ENCODE measurements around the gene HNRNPF. TPM values are rescaled to one million over a fixed set of nuclear protein-coding genes. Genes with fewer than 3 reads are reported as not detected.
"Not testable (repeated sequence)": the region's sequence is repeated elsewhere in the genome, so short reads cannot be mapped to it uniquely, and the experiment has no call there.

HNRNPF gene
- total RNA-seq, 1 donor from 2014 or later: 167 TPM

DNA sequence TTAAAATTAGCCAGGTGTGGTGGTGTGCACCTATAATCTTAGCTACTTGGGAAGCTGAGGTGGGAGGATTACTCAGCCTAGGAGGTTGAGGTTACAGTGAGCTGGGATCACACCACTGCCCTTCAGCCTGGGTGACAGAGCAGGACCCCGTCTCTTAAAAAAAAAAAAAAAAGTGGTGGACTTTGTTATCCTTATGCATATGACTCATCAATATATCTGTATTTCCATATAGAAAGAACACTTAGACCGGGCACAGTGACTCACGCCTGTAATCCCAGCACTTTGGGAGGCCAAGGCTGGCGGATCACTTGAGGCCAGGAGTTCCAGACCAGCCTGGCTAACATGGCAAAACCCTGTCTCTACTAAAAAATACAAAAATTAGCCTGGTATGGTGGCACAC is 13.0 kb upstream of the HNRNPF start:
- not testable (repeated sequence) for DNase-seq (ENCODE audit: low read depth in 2 of 2)

DNA sequence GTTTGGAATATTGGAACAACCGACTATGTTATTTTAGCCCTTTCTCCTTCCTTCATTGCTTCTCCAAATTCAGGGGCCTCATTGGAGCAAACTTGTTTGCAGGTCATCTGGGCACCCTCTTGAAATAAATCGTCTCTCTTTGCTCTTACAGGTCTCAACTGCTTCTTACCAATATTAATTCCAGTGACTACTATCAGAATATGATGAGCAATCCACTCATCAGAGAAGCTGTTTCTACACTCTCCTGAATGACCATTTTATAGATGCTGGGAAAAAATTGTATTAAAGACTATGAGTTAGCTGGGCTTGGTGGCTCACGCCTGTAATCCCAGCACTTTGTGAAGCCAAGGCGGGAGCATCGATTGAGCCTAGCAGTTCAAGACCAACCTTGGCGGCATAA is 12.5 kb upstream of the HNRNPF start:
- no peak for DNase-seq (ENCODE audit: low read depth in 2 of 2)

DNA sequence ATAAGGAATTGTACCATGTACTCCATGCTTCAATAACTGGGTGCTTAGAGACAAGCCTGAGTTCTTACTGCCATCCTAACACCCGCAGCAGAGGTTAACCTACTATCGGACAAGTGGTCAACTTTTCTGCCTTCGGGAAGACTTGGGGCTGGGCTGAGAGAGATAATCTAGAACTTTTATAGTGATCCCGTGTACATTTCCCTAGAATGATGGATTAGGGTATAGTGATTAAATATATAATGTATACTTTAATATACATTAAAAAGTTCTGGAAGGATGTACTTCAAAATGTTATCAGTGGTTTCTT is 12.2 kb upstream of the HNRNPF start:
- no peak for DNase-seq (ENCODE audit: low read depth in 2 of 2)

DNA sequence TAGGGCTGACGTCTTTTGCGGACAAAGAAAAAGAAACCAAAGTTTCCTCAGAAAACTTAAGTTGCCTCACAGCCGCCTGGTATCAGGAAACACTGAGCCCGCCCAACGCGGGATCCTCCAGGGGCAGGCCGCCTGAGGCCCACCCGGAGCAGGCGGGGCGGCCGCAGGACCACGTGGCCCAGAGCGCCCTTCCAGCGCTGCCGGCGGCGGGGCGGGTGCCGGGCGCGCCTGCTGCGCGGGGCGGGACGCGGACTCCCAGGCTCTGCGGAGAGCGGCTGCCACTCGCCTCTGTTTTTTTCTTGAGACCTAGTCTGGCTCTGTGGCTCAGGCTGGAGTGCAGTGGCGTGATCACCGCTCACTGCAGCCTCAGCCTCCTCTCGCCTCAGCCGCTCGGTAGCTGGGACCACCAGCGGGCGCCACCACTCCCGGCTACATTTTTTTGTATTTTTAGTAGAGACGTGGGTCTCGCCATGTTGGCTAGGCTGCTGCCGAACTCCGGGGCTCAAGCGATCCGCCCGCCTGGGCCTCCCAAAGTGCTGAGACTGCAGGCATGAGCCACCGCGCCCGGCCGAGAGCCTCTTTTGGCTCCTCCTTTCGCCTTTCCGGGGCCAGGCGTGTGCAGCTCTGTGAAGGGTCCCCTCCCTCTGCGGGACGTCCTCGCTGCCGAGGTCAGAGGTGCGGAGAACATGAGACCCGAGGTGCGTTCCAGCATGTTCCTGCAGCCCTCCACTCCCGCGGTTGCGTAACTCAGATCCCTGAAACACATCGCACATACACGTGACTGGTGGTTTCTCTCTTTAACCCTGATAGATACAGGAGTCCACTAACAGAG is 11.6 kb upstream of the HNRNPF start:
- peak; percentile 40 to 81 for DNase-seq (ENCODE audit: low read depth in 2 of 2)

DNA sequence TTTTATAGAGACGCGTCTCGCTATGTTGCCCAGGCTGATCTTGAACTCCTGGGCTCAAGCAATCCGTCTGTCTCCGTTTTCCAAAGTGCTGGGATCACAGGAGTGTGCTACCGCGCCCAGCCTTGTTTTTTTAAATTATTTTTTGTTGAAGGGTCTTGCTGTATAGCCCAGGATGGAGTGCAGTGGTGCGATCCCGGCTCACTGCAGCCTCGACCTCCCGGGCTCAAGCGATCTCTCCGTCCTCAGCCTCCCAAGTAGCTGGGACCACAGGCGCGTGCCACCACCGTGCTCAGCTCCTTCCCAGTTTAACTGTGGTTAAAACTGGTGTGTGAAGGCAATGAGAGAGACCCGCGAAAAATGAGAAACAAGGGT is 11.0 kb upstream of the HNRNPF start:
- DNase-seq (ENCODE audit: low read depth in 2 of 2): no peak

DNA sequence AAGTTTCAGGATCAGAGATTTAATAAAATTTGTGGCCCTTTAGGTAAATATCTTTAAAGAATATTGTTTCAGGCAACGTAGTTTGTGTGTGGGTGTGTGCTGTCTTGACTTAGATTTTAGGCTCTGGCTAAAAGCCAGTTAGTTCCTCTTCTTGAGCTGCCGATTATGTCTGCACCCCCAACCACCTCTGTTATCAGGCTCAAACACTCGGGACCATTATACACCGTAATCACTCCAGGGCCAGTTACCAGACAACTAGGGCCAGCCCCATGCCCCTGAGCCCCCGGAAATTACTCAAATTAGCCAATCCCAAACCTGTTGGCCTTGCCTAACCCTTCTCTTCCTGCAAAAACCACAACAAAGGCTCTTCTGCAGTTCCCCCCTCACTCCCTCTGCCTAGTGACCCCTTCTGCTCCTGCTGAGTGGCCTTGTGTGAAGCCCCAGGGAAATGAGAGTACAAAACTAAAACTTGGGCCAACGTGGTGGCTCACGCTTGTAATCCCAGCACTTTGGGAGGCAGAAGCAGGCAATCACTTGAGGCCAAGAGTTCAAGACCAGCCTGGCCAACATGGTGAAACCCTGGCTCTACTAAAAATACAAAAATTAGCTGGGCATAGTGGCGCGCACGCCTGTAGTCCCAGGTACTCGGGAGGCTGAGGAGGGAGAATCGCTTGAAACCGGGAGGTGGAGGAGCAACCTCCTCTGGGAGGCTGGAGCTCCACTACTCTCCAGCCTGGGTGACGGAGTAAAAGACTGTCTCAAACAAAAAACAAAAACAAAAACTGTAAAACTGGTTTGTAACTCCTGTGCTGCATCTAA is 9.2 kb upstream of the HNRNPF start:
- DNase-seq (ENCODE audit: low read depth in 2 of 2): peak; percentile 60 to 72

DNA sequence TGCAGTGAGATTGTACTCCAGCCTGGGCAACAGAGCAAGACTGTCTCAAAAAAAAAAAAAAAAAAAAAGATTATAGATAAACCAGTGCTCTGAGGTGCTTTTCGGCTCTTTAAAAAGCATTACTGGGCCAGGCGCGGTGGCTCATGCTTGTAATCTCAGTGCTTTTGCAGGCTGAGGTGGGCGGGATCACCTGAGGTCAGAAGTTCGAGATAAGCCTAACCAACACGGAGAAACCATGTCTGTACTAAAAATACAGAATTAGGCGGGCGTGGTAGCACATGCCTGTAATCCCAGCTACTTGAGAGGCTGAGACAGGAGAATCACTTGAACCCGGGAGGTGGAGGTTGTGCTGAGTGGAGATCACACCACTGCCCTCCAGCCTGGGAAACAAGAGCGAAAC is 6.6 kb upstream of the HNRNPF start:
- DNase-seq (ENCODE audit: low read depth in 2 of 2): no peak

DNA sequence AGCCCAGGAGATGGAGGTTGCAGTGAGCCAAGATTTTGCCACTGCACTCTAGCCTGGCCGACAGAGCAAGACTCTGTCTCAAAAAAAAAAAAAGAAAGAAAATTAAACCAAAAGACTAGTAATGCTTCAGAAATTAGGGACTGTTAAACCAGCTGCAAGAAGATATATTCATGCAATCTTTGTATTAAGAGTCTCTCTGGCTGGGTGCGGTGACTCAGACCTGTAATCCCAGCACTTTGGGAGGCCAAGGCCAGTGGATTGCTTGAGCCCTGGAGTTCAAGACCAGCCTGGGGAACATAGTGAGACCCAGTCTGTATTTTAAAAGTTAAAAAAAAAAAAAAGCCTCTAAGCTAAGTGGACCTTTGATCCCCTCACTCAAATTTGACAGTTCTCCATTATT is 2.5 kb upstream of the HNRNPF start:
- DNase-seq (ENCODE audit: low read depth in 2 of 2): no peak

DNA sequence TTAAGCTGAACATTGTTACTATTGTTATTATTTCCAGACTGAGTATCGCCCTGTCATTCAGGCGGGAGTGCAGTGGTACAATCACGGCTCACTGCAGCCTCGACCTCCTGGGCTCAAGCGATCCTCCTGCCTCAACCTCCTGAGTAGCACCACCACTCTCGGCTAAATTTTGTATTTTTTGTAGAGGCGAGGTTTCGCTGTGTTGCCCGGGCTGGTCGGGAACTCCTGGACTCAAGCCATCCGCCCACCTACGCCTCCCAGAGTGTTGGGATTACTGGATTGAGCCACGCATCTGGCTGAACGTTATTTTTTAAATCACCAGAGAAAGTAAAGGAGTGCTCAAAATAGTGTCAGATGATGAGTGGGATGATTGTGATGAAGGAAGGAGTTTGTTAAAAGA is 1.4 kb upstream of the HNRNPF start:
- DNase-seq (ENCODE audit: low read depth in 2 of 2): no peak

DNA sequence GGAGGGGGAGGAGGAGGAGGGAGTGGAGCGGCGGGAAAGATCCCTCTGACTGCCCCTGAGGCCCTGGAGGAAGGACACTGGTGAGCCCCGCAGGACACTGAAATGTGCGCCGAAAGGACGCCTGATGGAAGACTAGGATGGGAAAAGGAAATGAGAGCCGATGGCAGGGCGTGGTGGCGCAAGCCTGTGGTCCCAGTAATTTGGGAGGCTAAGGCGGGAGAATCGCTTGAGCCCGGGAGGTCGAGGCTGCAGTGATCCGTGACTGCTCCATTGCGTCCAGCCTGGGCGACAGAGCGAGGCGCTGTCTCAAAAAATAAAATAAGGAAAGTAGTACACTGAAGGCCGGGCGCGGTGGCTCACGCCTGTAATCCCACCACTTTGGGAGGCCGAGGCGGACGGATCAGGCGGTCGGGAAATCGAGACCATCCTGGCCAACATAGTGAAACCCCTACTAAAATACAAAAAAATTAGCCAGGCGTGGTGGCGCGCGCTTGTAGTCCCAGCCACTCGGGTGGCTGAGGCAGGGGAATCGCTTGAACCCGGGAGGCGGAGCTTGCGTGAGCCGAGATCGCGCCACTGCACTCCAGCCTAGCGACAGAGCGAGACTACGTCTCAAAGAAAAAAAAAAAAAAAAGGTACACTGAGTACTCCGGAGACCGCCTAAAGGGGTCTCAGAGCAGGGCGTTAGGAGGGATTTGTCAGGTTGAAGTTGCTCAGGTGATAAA is 561 bp upstream of the HNRNPF start:
- DNase-seq (ENCODE audit: low read depth in 2 of 2): peak in 1 of 2 donors; percentile 43

DNA sequence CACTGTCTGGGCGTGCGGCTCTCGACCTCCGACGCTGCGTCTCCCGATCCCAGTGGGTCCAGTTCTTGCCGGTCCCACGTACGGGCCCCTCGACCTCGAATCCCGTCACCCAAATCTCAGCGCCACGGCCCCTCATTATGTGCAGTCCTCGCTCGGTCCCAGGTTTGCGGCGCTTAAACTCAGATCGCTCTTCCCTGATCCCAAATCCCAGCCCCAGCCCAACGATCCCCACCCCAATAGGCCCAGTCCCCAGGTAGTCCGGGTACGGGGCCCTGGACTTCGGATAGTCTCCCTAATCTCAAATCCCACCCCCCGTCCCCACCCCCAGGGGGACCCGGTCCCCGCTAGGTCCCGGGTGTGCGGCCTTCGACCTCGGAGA is 666 bp downstream of the HNRNPF start:
- DNase-seq (ENCODE audit: low read depth in 2 of 2): no peak

DNA sequence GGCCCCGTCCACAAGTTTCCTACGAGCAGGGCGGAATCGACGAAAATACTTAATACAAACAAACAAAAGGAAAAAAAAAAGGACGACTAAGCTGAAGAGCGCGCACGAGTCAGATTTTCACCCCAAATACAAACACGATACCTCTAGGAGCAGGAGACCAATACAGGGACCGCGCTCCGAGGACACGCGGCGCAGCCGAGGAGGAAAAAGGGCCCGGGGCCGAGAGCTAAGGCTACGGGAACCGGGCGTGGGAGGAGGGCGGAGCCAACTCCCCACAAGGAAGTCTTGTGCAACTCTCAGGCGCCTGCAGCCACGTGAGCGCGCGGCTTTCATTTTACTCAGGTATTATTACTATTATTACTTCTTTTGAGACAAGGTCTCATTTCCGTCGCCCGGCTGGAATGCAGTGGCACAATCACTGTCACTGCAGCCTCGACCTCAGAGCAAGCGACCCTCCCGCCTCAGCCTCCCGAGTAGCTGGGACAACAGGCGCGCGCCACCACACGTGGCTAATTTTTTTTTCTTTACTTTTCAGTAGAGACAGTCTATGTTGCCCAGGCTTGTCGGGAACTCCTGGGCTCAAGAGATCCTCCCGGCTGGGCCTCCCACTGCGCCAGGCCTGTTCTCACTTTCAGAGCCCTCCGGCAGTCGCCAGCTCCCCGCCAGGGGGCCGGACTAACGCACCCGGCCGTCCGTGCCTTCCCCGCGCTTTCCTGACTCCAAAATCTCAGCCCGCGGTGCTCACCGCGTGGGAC is 1.2 kb downstream of the HNRNPF start:
- DNase-seq (ENCODE audit: low read depth in 2 of 2): peak; percentile 67 to 88

DNA sequence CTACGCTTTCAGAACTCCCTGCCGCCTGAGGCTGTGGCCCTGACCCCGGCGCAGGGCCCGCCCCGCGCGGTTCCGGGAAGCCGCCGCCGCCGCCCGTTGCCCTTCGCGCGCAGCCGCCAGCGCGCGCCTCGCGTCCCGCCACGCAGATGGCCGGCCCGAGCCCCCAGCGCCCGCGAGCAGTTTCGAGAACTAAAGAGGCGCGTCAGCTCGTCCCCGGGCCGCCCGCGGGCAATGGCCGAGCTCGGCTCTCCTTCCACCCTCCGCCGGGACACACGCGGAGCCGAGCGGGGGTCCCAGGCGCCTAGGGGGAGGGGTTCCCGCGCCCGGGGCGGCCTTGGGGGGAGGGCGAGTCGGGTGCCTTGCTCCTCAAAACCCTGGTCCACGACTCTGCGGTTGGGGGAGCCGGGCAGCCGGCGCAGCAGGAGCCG is 1.8 kb downstream of the HNRNPF start:
- peak in 1 of 2 donors; percentile 58 for DNase-seq (ENCODE audit: low read depth in 2 of 2)

DNA sequence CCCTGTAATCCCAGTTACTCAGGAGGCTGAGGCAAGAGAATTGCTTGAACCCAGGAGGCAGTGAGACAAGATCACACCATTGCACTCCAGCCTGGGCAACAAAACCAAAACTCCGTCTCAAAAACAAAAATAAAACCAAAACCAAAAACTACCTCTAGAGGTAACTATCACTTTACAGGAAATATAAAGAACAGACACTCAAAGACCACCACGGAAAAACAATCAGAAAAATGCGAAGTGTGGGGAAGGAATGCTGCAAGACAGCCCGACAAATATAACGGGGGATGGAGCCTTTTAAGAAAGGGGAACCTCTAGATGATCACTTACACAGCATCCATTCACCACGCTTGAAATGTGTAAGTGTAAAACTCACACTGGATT is 4.3 kb downstream of the HNRNPF start:
- DNase-seq (ENCODE audit: low read depth in 2 of 2): no peak

DNA sequence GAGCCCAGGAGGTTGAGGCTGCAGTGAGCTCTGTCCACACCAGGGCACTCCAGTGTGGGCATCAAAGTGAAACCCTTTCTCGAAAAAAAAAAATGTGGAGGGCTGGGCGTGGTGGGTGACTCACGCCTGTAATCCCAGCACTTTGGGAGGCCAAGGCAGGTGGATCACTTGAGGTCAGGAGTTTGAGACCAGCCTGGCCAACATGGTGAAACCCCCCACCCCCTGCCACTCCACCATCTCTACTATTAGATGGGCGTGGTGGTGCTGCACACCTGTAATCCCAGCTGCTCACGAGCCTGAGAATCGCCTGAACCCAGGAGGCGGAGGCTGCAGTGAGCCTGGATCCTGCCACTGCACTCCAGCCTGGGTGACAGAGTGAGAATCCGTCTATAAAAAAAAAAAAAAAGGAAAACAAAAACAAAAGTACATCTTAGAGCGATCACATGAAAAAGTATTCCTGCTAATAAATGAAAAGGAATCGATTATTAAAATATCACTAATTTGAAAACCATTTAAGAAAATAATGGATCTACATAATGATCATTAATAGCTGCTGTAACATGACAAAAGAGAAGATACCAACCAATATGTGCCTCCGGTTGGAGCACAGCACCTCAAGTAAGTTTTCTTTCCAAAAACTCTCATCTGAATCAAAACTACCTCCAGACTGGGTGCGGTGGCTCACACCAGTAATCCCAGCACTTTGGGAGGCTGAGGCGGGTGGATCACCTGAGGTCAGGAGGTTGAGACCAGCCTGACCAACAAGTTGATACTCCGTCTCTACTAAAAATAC is 4.9 kb downstream of the HNRNPF start:
- no peak for DNase-seq (ENCODE audit: low read depth in 2 of 2)

DNA sequence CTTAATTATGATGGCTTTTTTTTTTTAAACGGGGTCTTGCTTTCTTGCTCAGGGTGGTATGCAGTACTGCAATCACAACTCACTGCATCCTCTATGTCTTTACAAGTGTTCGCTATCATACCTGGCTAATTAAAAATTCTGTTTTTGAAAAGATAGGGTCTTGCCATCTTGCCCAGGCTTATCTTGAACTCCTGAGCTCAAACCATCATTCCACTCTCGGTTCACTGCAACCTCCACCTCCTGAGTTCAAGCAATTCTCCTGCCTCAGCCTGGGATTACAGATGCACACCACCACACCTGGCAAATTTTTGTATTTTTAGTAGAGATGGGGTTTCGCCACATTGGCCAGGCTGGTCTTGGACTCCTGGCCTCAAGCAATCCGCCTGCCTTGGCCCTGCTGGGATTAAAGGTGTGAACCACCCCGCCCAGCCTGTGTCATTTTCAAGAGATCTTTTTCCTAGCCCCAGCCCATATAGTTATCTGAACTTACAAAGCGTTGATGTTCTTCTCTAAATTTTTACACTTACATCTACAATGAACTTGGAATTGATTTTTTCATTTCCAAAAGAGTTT is 6.0 kb downstream of the HNRNPF start:
- no peak for DNase-seq (ENCODE audit: low read depth in 2 of 2)

DNA sequence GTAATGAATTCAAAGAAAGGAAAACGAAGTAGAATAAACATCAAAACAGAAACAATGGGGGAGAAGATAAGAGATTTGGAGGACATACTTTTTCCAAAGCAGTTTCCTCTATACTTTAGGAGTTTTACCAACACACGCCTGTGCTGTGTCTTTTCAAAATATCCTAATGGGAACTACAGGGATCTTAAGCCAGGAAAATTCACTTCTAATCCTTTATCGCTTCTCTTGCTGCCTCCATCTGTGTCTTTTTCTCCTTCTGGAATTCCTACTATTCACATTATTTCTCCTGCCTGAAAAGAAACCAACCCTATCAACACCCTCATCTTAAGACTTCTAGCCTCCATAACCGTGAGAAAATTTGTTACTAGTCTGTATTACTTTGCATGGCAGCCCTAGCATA is 6.8 kb downstream of the HNRNPF start:
- DNase-seq (ENCODE audit: low read depth in 2 of 2): no peak

DNA sequence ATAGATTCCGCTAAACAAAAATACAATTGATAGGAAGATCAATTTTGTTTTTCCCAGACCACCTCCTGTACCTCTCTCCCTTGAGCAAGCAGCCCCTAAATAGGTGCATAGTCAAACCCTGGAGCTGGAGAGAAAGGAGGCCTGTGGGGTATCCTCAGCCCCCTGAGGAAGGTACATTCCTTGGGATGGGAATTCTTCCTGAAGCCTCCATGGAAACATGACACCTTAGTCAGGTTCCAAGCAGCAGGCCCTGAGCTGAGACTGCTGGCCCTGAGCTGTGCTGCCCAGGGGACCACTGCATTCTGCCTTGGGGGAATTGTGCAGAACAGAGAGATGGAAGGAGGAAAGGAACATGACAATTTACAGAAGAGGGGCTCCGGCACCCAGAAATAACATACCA is 7.4 kb downstream of the HNRNPF start:
- no peak for DNase-seq (ENCODE audit: low read depth in 2 of 2)

DNA sequence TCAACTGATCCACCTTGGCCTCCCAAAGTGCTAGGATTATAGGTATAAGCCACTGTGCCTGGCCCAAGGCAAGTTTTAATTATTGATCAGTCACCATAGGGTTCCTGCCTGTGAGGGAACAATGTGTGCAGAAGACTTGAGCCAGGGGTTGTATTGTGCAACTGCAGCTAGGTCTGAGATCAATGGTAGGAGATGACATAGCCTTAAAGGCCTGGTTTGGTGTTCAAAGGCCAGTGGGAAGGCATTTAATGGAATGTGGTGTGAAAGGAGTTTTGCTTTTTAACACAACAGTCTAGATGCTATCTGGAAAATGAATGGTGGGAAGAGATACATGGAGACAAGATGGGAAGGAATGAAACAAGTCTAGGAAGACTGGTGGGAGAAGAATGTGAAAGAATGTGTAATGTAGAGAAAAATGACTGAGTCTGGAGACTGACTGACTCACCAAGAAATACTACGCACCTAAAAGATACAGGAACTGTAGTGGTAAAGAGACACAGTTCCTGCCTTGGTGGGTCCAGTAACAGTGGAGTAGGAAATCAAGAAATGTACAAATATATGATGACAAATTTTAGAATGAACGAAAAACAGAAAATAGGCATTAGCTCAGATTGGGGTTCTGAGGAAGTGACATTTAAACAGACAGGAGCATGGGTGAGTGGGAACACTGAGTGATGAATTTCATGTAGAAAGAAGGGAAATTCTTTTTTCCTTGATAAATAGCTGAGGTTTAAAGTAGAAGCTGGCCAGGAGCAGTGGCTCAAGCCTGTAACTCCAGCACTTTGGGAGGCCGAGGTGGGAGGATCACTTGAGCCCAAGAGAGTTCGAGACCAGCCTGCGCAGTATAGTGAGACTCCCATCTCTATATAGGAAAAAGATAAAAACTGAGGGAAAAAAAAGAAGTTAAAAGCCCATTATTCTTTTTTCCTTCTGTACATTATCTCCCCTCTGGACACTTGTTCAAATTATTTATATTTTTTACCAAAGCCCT is 9.4 kb downstream of the HNRNPF start:
- DNase-seq (ENCODE audit: low read depth in 2 of 2): no peak

Data from dermis microvascular lymphatic vessel endothelial cell (primary cell).